MG63 (cell line): Measurements from ENCODE around the gene PPP2R5C. TPM values are rescaled to one million over a fixed set of nuclear protein-coding genes. Genes with fewer than 3 reads are reported as not detected.
"Not testable (repeated sequence)": the region's sequence is repeated elsewhere in the genome, so short reads cannot be mapped to it uniquely, and the experiment has no call there.

ENCODE experiments used
- DNase-seq: peaks from one replicate; pipeline ENCODE4 v3.0.0-alpha.2; 2020
- H3K27me3 ChIP-seq: fragments of 250-450 bp; sonication (Bioruptor Pico); 2 replicates; pipeline ENCODE4 v1.5.1; 2020; ENCODE audit warnings: mild to moderate bottlenecking, moderate library complexity
- H3K36me3 ChIP-seq: fragments of 250-450 bp; sonication (Bioruptor Pico); 2 replicates; pipeline ENCODE4 v1.5.1; 2020; ENCODE audit warnings: mild to moderate bottlenecking, moderate library complexity
- H3K4me3 ChIP-seq: fragments of 250-450 bp; sonication (Bioruptor Pico); 2 replicates; pipeline ENCODE4 v1.5.1; 2020; ENCODE audit warnings: mild to moderate bottlenecking, moderate library complexity
- H3K9me3 ChIP-seq: fragments of 250-450 bp; sonication (Bioruptor Pico); 2 replicates; pipeline ENCODE4 v1.5.1; 2020; ENCODE audit warnings: mild to moderate bottlenecking, moderate library complexity
- total RNA-seq: library from RNA; depleted of rRNA; stranded (reverse); fragments of >200 nt; shearing (Covaris generic); gene quantifications from 2 replicates; pipeline ENCODE4 v1.2.3, GENCODE V29; 2014; ENCODE audit warnings: low replicate concordance

The PPP2R5C gene
- total RNA-seq, 1 experiment from 2014 or later: 53.3 TPM

- Histone ChIP-seq H3K36me3 (no peaks in the 10 kb centered on the region), H3K4me3 (no peak overlapping the region), H3K27me3 (no peaks in the 10 kb centered on the region), H3K9me3 (no peaks in the 10 kb centered on the region)
- DNase-seq: no peak
Observed at GRCh38 chr14:101737414-101738339, 23.8 kb upstream of the PPP2R5C start.

- no peak for DNase-seq
- H3K9me3 ChIP-seq: no peaks in the 10 kb centered on the region
- no peaks in the 10 kb centered on the region for H3K27me3 ChIP-seq
- H3K36me3 ChIP-seq: no peaks in the 10 kb centered on the region
- H3K4me3 ChIP-seq: no peak overlapping the region
Observed at GRCh38 chr14:101738703-101739320, 22.7 kb upstream of the PPP2R5C start.

- no peaks in the 10 kb centered on the region for H3K36me3 ChIP-seq
- no peak overlapping the region for H3K4me3 ChIP-seq
- no peaks in the 10 kb centered on the region for H3K9me3 ChIP-seq
- DNase-seq: no peak
- H3K27me3 ChIP-seq: no peaks in the 10 kb centered on the region
Observed at GRCh38 chr14:101739446-101740141, 21.9 kb upstream of the PPP2R5C start.

GRCh38 chr14:101740981-101741380 lies 20.5 kb upstream of the PPP2R5C start:
- H3K4me3 ChIP-seq: no peak overlapping the region
- no peaks in the 10 kb centered on the region for H3K27me3 ChIP-seq
- H3K36me3 ChIP-seq: no peaks in the 10 kb centered on the region
- DNase-seq: no peak
- no peaks in the 10 kb centered on the region for H3K9me3 ChIP-seq

- Histone ChIP-seq H3K36me3 (no peaks in the 10 kb centered on the region), H3K27me3 (no peaks in the 10 kb centered on the region), H3K9me3 (no peaks in the 10 kb centered on the region), H3K4me3 (no peak overlapping the region)
- DNase-seq: no peak
Observed at GRCh38 chr14:101743701-101744100, 17.8 kb upstream of the PPP2R5C start.

GRCh38 chr14:101744382-101744781 lies 17.1 kb upstream of the PPP2R5C start:
- H3K27me3 ChIP-seq, H3K36me3 ChIP-seq, DNase-seq, H3K9me3 ChIP-seq, H3K4me3 ChIP-seq: not testable (repeated sequence)

- H3K9me3 ChIP-seq, DNase-seq, H3K27me3 ChIP-seq, H3K4me3 ChIP-seq, H3K36me3 ChIP-seq: not testable (repeated sequence)
Observed at GRCh38 chr14:101749756-101750155, 11.8 kb upstream of the PPP2R5C start.

GRCh38 chr14:101754893-101755292 lies 6.6 kb upstream of the PPP2R5C start:
- Histone ChIP-seq H3K36me3 (no peaks in the 10 kb centered on the region), H3K4me3 (no peak overlapping the region), H3K9me3 (no peaks in the 10 kb centered on the region), H3K27me3 (no peaks in the 10 kb centered on the region; the same call in 1 of the 2 replicates)
- DNase-seq: no peak

GRCh38 chr14:101755591-101756324 lies 5.8 kb upstream of the PPP2R5C start:
- H3K9me3 ChIP-seq: no peaks in the 10 kb centered on the region
- no peaks in the 10 kb centered on the region; the same call in 1 of the 2 replicates for H3K27me3 ChIP-seq
- H3K4me3 ChIP-seq: no peak overlapping the region
- DNase-seq: no peak
- H3K36me3 ChIP-seq: no peaks in the 10 kb centered on the region

- H3K4me3 ChIP-seq: no peak overlapping the region
- no peak for DNase-seq
- H3K9me3 ChIP-seq: no peaks in the 10 kb centered on the region
- H3K36me3 ChIP-seq: no peaks in the 10 kb centered on the region
- no peaks in the 10 kb centered on the region; the same call in 1 of the 2 replicates for H3K27me3 ChIP-seq
Observed at GRCh38 chr14:101757064-101757838, 4.3 kb upstream of the PPP2R5C start.

- H3K4me3 ChIP-seq: no peak overlapping the region
- H3K9me3 ChIP-seq: no peaks in the 10 kb centered on the region
- no peaks in the 10 kb centered on the region; the same call in 1 of the 2 replicates for H3K27me3 ChIP-seq
- DNase-seq: no peak
- H3K36me3 ChIP-seq: no peaks in the 10 kb centered on the region
Observed at GRCh38 chr14:101757839-101758211, 3.7 kb upstream of the PPP2R5C start.

GRCh38 chr14:101758913-101759593 lies 2.5 kb upstream of the PPP2R5C start:
- Histone ChIP-seq H3K36me3 (no peaks in the 10 kb centered on the region), H3K4me3 (no peak overlapping the region), H3K27me3 (no peaks in the 10 kb centered on the region; the same call in 1 of the 2 replicates), H3K9me3 (no peaks in the 10 kb centered on the region)
- no peak for DNase-seq

- no peaks in the 10 kb centered on the region for H3K9me3 ChIP-seq
- H3K4me3 ChIP-seq: peak overlapping the region; percentile 18
- DNase-seq: peak; percentile 88
- no peaks in the 10 kb centered on the region; the same call in 1 of the 2 replicates for H3K27me3 ChIP-seq
- no peaks in the 10 kb centered on the region for H3K36me3 ChIP-seq
Observed at GRCh38 chr14:101760138-101761011, 1.1 kb upstream of the PPP2R5C start.

GRCh38 chr14:101761881-101762529 lies 496 bp downstream of the PPP2R5C start:
- H3K4me3 ChIP-seq: peak overlapping the region; percentile 38
- no peaks in the 10 kb centered on the region; the same call in 1 of the 2 replicates for H3K27me3 ChIP-seq
- DNase-seq: no peak
- no peaks in the 10 kb centered on the region for H3K9me3 ChIP-seq
- no peaks in the 10 kb centered on the region for H3K36me3 ChIP-seq
